GM19372 (cell line): Measurements from ENCODE around the gene DUSP5.
A peak's percentile ranks its signal among the peaks of the same experiment; 100 is the strongest.
"Not testable (repeated sequence)": the region's sequence is repeated elsewhere in the genome, so short reads cannot be mapped to it uniquely, and the experiment has no call there.

Experiments used
- ATAC-seq: cut with Tn5 transposase; IDR thresholded peaks from one replicate; pipeline ENCODE4 v1.9.1; 2021; ENCODE audit warnings: mild to moderate bottlenecking, low read depth, moderate library complexity; ENCODE audit not compliant: unreplicated experiment

DUSP5 gene

DNA sequence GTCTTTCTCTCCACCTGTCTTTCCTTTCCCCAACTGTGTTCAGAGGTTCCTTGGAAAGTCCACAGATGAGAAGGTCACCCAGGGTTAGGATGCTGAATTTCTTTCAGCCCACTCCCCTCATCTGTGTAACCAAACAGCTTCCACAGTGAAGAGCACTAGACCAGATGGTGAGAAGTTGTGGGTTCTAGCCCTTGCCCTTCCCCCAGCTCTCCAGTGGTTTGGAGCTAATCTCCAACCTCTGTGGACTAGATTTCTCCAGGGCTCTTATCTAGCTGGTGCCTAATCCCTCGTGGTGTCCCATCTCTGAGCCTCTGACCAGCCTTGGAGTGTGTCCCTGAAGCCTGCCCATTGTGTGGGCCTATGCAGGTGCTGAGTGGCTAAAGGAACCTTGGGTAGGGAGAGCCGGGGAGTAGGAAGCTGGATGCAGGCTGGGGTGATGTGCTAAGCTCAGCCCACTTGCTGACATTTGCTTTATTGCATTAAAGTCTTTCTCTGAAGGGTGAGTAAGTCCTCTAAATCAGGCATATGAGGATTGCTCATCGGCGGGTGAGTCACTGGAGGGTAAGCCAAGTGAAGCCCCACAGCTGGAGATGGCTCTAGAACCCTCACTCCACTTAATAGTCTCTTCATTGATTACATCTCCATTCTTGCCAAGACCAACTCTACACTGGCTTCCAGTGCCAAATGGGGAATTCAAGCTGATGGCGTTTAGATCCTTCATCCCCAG is 14.9 kb downstream of the DUSP5 start:
- no peak for ATAC-seq

DNA sequence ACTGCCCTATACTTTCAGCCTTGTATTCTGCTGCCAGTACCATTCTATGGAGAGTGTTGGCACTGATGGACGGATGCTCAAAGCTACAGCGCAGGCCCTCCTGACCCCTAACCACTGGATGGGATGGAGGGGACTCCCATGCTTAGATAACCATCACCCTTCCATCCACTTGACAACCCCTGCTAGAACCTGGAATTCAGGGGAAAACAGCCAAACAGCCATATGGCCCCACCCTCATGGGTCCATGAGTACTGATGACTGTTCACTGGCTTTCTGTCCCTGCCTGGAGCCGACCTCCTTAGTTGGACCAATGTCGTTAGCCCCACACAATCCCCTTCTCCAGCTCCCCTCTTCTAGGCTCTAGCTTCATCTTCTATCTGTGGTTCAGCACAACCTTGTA is 16.2 kb downstream of the DUSP5 start:
- ATAC-seq, result no peak

DNA sequence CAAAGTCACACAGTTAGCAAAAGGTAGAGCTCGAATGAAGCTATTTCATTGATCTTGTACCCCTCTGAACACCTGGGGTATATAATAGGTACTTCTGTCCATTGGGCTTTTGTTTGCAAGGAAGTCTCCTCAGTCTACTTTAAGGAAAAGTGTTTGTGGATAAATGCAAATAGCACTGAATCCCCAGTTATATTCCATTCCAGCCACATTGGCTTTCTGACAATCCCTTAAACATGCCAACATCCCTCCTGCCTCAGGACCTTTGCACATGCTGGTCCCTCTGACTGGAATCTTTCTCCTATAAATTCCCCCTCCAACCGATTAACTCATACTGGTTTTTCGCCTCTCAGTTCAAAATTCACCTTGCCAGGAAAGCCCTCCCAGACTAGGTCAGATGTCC is 17.1 kb downstream of the DUSP5 start:
- no peak for ATAC-seq

DNA sequence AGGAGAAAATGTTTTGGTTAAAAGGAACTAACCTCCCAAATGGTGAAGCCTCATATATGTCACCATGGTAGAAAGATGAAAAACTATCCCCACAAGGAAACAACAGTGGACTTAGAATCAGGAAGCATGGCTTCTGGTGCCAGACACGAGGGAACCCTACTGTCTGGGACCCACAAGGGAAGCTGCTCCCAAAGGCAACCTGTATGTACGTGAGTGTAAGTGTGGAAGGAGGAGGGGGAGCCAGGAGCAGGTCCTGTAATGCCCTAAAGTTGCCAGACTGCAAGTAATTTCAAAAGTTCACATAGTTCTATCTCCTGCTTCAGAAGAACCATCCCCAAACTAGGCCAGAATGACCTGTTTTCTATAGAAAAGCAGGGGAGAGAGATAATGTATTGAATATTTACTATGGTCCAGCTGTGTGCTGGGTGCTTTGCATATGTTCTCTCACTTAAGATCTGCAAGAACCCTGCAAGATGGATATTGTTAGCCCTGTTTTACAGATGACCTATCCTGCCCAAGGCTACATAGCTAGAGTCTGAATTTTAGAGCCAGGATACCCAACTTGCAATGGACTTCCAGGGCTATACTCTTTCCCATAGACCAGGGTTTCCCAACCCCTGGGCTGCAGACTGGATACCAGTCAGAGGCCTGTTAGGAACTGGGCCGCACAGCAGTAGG is 19.2 kb downstream of the DUSP5 start:
- ATAC-seq, result no peak

DNA sequence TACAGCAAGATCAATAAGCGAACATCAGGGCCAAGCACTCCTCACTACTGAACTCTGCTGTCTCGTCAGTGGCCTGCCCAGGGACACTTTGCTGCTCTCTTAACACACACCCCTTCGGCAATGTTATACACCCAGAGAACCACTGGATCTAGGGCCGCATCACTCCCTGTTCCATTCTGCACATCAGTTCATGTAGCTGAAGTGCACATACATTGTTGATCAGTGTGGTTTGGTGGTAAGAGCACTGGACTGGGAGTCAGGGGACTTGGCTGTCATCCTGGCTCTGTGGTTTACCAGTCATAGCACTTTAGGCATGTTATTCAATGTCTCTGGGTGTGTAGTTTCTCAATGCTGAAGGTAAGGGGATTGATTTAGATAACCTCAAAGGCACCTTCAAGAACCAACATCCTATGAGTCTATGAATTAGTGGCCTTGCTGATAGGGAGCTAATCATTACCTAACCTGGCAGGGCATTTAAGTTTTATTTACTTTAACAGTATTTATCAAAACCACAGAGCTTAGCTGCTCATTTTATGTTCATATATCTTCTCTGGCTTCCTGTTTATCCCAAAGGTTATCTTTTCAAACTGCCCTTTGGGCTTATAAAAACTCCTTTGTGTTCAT is 24.8 kb downstream of the DUSP5 start:
- ATAC-seq, result no peak

DNA sequence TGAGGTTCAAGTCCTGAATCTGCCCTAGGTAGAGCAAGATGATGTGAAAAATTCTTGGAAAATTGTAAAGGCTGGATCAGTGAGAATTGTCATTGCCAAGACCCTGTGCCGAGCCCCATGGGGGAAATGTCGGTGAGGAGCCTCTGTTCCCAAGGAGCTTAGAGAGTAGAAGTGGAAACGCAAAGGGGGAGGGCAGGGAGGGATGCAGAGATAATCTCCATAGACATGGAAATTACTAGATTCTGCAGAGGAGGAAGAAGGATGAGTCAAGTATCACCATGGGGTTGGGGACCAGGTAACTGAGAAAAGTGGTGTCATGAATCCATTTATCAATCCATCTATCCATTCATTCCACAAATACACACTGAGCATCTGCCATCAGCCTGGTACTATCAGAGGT is 26.0 kb downstream of the DUSP5 start:
- no peak for ATAC-seq

DNA sequence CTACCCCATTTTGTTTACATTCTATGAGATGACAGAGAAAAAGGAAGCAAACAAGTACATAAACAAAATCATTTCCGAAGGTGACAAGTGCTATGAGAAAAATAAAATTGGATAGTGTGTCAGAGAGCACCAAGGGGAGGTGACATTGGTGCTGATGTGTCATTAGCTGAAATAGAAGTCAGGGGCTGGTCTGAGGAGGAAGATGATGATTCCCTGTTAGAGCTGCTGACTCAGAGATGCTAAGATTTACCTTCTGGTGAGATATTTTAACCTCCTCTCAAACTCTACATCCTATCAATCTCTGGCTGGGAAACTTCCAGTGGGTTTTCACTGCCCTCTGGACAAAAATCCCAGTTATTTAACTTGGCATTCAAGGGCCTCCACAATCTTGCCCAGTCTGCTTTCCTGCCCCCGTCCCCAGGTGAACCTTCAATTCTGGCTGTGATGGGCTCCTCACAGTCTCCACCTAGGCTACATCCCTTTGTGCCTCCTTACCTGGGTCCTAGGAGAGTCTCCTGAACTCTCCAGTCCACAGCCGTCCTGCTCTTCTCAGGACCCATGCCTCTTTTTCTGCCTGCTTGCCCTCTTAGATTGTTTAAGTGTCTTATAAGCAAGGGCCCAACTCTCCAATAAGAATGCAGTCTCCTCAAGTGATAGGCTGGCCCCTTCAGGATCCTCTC is 26.6 kb downstream of the DUSP5 start:
- ATAC-seq, result no peak

DNA sequence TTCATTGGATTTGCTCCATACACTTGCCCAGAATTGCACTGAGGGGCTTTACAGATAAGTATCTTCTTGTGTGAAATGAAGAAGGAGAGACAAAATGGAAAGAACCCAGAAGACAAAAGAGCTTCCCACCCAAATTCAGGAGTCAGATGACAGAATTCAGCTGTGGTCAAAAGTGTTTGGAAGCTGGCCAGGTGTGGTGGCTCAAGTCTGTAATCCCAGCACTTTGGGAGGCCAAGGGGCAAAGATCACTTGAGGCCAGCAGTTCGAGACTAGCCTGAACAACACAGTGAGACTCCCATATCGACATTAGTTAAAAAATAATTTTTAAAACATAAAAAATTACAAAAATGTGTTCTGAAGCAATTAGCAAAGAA is 27.1 kb downstream of the DUSP5 start:
- ATAC-seq, result no peak

DNA sequence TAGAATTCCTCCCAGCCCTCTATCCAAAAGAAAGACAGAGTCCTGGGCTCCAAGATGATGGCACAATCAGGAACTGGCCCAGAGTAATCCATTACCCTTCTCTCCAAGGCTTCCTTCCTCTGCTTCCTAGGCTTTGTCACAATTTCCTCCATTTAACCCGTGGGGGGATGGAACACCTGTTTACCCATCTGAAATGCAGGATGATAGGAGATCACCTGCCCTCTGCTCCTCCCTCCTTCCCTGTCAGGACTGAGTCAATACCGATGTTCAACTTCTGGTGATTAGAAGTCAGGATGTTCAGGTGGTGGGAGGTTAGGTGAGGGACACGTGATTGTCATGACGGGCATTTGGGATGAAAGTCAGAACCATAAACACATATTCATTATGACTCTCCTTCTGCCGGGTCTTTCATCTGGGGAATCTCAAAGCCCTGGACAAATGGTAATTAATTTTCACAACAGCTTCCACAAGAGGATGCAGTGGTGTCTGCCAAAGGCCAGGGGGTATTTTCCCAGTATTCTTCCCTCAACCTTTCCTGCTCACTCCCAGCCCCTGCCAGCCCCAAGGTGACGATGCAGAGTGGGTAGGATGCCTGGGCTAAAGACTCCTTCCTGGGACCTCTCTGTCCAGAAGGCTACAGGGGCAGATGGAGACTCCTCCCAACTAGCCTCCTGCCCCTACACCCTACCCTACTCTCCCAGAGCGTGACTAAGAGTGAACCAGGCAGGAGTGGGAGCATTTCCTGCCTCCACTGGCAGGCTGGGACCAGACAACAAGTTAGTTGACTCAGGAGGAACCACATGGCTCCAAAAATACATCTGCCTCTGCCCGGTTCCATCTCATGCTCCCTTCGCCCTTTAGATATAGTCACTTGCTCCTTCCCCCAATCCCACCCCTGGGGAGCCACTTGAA is 27.9 kb downstream of the DUSP5 start:
- no peak for ATAC-seq

DNA sequence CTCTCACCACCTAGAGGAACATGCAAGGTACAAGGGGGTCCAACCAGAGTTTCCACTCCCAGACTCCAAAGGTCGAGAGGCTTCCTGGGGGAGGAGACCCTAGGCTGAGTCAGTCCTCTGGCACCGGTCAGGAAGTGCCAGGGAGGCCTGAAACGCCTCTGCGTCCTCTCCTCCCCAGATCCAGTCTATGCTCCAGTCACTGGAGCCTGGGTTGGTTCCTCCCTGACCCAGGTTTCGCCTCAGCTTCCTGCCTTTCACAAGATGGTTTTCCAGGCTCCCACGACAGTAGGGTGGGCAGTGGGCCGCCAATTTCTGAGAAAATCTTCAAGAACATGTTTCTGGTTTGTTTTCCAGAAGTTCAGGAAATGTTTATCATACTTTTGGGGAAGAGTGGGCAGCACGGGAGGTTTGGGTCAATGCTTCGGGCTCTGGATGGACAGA is 30.0 kb downstream of the DUSP5 start:
- ATAC-seq, result no peak

DNA sequence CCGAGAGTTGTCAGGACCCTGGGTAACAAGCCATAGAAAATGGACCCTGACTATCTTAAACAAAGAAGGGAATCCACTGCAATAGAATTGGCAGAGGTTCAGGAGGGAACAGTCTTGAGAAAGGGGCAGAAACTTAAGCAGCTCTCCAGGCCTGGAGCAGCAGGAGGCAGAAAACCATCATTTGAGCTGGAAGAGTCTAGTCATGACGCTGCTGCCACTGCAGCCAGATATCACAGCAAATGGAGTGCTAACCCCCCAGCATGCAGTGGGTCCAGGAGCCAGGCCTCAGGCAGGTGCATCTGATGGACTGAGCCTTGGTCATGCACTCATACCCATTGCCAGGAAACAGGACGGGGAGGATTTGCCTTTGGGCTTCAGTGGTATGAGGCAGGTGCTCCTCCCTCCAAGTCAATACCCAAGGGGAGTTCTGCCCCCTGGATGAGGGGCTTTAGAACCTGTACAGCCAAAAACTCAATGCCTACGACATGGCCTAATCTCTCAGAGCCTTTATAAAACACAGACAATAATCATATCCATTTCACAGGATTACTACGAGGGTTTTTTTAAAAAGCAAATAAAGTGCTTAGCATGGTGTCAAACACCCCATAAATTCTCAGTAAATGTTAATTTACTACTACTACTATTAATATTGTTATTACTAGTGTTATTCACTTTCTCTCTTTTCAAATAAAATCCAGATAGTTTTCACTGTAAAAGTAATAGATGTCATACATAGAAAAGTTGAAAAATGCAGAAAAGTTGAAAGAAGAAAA is 30.7 kb downstream of the DUSP5 start:
- ATAC-seq, result peak; percentile 2

DNA sequence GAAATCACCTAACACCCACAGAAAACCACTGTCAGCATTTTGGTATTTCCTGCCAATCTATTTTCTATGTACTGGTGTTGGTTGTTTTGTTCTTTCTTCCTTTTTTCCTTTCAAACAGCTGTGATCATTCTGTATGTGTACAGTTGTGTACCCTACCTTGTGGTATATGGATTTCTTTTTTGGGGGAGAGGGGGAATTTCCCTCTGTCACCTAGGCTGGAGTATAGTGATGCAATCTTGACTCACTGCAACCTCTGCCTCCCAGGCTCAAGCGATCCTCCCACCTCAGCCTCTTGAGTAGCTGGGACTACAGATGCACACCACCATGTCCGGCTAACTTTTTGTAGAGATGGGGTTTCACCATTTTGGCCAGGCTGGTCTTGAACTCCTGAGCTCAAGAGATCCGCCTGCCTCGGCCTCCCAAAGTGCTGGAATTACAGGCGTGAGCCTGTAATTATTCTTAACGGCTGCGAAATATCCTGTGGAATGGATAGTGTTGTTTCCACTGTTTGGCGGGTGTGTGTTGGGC is 31.4 kb downstream of the DUSP5 start:
- ATAC-seq, result peak; percentile 79

DNA sequence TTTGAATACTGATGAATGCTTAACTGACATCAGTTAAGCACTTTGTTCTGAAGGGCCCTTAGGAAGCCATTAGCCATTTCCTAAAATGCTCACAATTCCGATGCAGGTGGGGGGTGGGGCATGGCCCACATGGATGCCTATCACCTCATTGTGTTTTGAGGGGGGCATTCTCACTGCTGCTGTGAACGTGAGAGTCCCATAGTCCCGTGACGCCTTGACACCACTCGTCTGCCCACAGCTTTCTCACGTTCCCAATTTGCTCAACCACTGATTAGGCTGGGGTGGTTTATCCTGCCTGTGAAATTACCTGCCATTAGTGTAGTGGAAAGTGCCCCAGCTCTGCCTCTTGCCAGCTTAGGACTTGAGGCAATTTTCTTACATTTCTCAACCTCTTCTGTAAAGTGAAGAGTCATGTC is 31.9 kb downstream of the DUSP5 start:
- no peak for ATAC-seq

DNA sequence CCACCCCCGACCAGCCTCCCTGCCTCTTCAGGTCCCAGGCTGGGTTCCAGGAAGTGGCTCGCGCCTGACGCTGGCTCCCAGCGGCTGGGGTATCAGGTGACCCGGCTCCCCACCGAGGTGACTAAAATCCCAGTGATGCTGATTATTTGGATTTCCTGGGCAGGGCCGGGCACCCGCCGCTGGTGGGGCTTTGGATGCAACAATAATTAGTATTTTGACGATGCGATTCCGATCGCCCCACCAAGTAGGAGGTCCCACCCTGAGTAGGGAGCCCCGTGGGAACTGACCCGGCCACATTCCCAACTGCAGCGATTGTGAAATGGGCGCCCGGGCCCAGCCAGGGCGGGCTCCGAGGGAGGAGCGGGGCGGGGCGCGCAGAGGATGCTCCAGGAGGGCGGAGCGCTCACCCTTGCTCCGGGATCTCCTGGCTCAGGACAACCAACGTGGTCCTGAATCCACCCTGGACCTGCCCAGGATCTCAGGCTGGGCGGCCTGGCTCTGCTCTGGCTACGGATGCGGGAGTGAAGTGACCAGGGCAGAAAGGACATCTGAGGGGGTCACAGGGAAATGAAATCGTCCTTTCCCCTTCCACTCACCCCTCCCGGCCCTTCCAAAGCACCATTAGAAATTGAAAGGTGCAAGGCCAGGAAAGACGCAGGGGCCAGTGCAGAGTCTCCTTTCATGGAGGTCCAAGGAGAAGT is 32.6 kb downstream of the DUSP5 start:
- no peak for ATAC-seq

DNA sequence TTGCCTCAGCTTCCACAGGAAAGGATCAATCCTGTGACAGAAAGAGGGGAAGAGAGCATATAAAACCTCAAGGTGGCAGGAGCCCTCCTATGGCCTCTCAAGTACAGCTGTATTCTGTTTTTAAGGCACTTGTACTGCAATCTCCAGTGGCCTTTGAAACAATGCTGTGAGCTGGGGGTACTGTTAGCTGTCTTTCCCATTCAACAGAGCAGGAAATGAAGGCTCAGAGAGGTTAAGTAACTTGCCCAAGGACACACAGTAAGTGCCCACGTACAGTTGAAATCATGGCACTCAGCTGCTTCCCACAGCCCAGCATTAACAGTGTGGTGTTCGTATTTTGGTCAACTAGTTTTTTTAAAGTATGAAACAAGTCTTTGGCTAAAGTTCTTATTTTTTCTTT is 34.0 kb downstream of the DUSP5 start:
- no peak for ATAC-seq

DNA sequence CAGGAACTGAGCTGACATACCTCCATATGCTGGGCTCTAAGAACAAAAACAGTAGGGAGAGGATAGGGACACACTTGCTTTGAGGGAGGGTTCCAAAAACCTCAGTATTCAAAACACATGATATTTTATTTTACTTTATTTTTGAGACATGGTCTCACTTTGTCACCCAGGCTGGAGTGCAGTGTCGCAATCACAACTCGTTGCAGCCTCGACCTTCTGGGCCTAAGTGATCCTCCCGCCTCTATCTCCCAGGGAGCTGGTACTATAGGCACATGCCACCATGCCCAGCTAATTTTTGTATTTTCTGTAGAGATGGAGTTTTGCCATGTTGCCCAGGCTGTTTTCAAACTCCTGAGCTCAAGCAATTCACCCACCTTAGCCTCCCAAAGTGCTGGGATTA is 34.9 kb downstream of the DUSP5 start:
- not testable (repeated sequence) for ATAC-seq

DNA sequence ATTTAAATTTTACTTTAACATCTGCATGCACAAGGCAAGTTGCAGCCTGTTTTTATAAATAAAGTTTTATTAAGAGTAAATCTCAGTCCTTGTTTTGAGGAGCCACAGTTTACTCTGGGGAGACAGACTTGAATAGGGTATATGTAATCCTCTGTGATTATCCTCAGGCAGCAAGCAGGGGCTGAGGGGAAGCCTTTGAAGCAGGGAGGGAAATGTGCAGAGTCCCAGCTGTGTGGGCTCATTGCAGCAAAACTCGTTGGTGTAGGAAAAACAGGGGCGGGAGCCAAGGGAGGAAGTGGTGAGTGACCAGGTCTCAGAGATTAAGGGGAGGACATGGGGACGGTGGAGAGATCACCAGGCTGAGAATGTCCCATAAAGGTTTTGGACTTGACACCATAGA is 35.4 kb downstream of the DUSP5 start:
- no peak for ATAC-seq

DNA sequence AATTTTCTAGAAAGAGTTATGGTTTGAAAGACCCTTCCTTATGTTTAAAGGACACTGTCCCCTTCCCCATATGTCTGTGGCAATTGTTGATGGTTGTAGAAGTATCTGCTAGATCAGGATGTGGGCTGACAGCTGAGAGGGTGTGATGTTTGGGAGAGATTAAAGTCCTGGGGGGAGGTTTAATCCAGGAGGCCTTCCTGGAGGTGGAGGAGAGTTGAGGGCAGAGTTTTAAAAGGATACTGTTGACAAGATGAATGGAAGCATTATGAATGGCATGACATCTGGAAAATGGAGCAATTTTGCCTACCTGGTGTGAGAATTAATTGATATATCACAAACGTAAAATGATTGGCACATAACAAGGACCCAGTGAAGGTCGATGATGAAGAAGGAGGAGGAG is 36.9 kb downstream of the DUSP5 start:
- no peak for ATAC-seq
